LNCAP (cell line): ENCODE measurements around the gene RNF220.

ENCODE experiments used
- TF ChIP-seq, protein P1 (sequence below): fragments of 450-650 bp; IDR thresholded peaks from 2 replicates; pipeline ENCODE4 v1.5.1; 2017; ENCODE audit warnings: mild to moderate bottlenecking

The RNF220 gene

DNA sequence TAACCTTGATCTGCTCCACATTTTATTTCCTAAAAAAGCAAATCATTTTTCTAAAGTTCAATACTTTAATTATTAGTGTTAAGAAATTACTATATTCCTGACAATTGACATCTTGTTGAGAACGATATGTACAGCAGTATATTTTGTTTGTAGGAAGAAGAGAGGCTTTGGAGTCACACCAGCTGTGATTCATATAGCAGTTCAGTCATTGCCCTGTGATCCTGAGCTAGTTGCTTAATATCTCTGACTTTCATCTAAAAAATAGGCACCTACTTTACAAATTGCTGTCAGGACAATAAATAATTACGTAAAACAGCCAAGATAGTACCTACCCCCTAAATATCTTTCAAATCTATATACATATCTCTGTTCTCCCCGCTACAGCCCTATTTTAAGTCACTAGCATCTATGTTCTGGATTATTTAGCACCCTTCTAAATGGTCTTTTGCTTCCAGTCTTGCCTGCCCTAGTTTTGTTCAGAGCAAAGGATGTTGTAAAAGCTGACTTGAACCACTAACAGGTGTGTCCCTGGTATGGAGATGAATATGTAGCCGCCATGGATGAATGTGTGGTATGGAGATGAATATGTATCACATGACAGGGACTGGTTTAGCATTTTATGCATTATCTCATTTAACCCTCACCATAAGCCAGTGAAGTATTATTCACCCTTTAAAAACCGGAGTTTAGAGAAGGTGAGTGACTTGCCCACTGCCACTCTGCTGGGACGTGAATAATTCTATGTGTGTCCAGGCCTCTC lies 42.2 kb downstream of the RNF220 start:
- TF ChIP-seq, protein P1, sequence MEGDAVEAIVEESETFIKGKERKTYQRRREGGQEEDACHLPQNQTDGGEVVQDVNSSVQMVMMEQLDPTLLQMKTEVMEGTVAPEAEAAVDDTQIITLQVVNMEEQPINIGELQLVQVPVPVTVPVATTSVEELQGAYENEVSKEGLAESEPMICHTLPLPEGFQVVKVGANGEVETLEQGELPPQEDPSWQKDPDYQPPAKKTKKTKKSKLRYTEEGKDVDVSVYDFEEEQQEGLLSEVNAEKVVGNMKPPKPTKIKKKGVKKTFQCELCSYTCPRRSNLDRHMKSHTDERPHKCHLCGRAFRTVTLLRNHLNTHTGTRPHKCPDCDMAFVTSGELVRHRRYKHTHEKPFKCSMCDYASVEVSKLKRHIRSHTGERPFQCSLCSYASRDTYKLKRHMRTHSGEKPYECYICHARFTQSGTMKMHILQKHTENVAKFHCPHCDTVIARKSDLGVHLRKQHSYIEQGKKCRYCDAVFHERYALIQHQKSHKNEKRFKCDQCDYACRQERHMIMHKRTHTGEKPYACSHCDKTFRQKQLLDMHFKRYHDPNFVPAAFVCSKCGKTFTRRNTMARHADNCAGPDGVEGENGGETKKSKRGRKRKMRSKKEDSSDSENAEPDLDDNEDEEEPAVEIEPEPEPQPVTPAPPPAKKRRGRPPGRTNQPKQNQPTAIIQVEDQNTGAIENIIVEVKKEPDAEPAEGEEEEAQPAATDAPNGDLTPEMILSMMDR: no peak

DNA sequence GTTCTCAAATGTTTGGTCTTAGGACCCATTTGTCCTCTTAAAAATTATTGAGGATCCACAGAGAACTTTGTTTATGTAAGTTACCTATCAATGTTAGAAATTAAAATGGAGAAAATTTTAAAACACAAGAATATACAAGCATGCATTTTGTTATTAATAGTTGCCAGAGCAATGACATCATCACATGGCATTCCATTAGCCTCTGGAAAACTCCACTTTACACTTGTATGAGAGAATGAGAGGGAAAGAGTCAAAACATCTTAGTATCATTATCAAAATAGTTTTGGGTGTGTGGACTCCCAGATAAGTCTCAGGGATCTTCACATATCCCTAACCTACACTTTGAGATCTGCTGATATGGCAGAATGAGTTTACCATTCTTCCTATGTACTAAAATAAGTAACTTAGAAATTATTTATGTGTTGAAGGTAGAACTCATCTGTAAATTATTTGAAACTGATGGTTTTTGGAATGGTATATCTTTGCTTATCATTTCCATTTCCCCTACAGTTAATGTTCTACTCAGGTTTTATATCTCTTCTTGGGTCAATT lies 48.8 kb downstream of the RNF220 start:
- TF ChIP-seq, protein P1: no peak

DNA sequence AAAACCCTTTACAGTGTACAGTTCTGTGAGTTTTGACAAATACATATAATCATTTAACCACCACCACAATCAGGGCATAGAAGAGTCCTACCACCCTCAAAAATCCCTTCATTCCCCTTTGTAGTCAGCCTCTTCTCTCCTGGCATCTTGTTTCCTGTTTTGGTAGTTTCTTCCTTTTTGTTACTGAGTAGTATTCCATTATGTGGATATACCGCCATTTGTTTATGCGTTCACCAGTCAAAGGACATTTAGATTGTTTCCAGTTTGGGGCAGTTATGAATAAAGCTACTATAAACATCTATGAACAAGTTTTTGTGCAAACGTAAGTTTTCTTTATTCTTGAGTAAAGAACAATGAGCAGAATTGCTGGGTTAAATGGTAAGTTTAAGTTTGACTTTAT lies 49.6 kb downstream of the RNF220 start:
- TF ChIP-seq, protein P1: no peak

DNA sequence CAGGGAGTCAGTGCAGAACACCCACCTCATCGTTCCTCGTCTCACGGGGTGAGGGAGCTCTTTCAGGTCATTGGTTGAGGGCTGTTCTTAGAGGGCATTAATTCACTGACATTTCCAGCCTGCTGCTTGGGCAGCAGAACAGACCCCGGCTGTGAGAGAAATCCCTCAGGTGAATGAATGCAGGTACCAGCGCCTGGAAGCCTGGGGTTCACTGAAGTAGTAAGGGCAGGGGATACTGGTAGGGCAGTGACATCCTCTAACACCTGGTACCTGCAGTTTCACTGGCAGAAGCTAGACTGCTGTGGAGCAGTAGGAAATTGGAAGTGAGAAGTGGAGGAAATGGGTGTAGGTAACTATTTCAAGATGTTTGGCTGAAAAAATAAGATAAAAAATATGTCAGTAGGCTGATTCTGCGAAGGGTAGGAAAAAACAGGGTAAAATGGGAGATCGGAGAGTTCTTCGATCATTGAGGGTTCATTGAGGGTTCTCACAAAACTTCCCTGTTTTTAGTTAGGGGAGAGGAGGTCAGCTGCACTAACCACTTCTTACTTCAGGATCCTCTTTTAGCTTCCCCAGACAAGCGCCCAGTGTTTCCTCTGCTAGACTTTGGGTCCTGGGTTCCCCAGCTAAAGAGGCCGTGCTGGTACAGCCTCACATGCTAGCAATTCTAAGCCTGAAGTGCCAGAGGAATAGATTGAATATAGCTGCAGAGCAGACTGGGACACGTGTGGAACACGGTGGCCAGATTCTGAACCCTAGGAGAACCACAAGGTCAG lies 55.2 kb downstream of the RNF220 start:
- TF ChIP-seq, protein P1: no peak

DNA sequence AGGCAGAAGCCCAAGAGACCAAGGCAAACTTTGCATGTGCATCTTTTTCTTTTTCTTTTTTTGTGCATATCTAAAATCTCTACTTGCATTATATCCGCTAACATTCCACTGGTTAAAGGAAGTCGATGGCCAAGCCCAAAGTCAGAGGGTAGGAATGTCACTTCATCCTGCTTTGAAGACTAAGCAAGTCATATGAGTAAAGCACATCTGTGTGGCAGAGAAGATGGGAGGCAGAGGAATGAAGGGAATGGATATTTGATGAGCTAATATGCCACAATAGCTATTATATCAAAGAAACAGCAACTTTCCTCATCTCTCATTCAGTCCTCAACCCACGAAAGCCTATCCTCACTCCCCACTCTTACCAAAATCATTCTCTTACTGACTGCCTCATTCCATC lies 59.3 kb downstream of the RNF220 start:
- TF ChIP-seq, protein P1: no peak

DNA sequence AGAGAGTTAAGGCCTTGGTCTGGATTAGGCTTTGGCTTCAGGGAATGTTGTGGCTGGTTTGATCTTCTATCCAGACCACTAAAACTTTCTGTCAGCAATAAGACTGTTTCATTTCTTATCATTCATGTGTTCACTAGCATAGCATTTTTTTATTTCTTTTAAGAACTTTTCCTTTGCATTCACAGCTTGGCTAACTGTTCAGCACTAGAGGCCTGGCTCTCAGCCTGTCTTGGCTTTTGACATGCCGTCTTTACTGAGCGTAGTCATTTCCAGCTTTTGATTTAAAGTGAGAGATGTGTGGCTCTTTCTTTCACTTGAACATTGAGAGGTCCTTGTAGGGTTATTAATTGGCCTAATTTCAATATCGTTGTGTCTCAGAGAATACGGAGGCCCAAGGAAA lies 62.5 kb downstream of the RNF220 start:
- TF ChIP-seq, protein P1: no peak

DNA sequence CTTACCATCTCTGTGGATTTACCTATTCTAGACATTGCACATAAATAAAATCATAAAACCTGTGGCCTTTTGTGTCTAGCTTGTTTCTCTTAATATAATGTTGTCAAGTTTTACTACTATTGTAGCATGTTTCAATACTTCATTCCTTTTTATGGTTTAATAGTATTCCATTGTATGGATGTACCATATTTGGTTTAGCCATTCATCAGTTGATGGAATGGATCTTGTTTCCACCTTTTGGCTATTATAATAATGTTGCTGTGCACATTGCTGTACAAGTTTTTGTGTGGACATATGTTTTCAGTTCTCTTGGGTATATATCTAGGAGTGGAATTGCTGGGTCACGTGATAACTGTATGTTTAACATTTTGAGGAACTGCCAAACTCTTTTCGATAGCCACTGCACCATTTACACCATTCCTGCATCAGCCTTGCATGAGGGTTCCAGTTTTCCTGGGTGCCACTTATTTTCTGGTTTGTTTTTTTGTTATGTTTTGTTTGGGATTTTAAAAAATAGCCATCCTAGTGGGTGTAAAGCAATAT lies 66.9 kb downstream of the RNF220 start:
- TF ChIP-seq, protein P1: no peak
